Bone marrow (tissue), 2 donors: ENCODE data around the gene DNASE1L3.

ENCODE experiments used
- DNase-seq, 2 donors: peaks; one replicate each; lab custom pipeline; 2025; lab: John Stamatoyannopoulos, UW

DNASE1L3 gene

DNA sequence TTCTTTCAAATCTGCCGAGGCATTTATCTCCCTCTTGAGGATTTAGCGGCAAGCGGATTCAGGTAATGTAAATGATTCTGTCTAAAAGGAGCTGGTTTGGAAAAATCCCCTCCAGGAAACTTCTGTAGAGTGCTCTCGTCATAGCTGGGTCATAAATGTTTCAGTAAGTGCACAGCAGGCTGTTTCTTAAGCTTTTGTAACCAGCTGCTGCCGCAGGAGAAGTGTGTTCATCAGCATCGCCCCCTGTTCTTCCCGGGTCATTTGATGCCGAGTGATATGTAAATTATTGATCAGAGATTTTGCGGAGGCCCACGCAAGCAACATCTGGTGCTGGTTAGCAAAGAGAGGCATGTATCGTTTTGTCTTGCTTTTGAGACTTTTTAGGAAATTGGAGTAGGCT, 53.1 kb downstream of the DNASE1L3 start:
- DNase-seq, result no peak

DNA sequence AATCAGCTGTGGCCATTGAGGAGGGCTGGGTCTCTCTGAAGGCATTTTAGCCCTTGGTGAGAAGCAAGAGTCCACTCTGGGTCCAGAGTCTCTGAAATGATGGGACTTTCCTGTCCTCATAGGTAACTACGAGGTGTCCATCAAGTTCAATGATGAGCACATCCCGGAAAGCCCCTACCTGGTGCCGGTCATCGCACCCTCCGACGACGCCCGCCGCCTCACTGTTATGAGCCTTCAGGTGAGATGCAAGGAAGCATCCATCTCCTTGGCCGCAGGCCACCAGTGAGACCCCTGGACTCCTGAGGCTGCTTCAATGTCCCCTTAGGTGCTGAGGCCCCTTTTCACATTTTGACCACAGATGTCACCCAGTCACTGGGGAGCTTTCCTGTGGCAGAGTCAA, 54.9 kb downstream of the DNASE1L3 start:
- no peak for DNase-seq

DNA sequence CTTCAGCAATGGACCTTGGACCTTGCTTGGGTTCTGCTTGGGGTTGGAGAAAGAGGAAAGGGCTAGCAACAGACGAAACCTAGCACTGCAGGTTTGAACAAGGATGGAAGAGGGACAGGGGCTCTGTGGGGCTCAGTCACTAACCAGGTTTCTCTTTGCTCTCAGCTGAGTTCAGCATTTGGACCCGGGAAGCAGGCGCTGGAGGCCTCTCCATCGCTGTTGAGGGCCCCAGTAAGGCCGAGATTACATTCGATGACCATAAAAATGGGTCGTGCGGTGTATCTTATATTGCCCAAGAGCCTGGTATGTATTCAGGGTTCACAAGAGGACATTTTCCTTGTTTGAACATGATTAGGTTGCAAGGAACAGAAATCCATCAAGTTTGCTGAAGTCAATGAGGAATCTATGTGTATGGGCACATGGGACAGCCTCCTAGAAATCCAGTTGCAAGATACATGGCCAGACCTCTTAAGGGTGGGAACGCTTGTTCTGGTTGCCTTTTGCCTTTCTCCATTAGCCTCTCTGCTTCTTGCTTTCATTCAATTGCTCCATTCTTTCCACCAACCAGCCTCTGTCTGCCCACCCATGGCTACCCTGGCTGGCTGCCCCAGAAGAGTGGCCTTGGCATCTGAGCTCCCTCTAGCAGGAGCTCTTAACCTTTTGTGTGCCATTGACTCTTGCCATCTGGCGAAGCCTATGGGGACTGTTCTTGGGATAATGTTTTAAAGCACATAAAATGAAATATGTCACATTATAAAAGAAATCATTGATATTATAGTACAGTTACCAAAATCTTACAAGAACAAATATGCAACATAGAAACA, 55.9 kb downstream of the DNASE1L3 start:
- no peak for DNase-seq

DNA sequence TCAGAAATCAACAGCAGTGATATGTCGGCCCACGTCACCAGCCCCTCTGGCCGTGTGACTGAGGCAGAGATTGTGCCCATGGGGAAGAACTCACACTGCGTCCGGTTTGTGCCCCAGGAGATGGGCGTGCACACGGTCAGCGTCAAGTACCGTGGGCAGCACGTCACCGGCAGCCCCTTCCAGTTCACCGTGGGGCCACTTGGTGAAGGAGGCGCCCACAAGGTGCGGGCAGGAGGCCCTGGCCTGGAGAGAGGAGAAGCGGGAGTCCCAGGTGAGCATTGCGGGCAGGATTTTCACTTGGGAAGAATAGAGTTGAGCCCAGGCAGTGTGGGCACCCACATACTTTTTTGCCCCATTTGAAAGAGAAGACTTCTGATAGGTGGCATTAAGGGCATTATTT, 57.4 kb downstream of the DNASE1L3 start:
- no peak for DNase-seq

DNA sequence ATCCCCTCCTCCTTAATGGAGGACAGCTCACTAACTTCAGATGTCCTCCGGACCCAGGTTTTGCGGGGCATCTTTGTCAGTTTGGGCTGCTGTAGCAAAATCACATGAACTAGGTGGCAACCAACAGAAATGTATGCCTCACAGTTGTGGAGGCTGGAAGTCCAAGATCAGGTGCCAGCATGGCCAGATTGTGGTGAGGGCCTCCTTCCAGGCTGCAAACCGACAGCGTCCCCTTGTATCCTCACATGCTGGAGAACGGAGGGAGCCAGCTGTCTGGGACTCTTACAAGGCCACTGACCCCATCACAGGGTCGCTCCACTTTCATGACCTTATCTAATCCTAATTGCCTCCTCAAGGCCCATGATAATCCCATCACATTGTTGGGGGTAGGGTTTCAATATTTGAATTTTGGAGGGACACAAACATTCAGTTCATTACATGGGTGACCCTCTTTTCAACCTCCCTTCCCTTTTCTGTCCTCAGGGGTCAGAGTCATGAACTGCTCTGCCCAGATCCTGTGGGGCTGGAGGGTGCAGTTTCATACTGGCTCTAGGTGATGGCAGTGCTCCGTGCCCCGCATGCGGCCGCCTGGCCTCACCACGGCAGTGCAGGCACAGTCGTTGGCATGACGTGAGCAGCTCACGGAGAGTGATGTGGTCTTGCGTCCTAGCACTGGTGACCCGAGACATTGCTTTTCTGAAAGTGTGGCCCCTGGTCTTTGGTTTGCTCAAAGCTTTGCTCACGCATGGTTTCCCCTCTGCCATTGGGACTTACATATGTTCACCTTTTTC, 58.4 kb downstream of the DNASE1L3 start:
- DNase-seq, result no peak

DNA sequence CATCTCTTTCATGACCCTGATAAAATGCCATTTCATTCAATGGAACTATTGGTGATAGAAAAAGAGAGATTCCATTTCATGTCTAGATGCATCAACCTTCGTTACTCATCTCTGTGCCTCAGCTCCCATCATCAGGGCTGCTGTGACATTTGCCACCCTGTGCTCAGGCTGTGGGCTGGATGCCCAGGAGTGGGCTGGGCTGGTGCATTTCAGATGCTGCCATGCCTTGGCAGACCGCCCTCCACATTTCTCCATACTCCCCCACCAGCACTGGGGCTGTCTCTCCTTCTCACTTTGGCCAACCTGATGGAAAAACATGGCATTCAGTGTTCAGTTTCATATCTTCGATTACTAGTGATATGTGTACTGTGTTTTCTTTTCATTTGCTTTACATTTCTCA, 59.1 kb downstream of the DNASE1L3 start:
- DNase-seq, result no peak

DNA sequence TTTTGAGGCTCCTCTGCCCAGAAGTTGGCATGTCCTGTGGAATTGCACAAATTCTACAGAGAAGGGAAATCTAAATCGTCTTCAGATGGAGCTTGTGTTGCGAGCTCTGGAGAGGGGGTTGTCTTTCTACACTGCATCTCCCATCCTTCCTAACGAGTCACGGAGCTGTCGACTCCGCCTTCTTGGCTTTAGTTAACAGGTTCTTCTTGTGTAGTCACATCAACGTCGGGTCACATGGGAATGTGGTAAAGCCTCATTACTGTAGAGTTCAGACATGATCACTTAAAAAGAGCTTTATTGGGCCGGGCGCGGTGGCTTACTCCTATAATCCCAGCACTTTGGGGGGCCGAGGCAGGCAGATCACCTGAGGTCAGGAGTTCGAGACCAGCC, 60.0 kb downstream of the DNASE1L3 start:
- no peak for DNase-seq

DNA sequence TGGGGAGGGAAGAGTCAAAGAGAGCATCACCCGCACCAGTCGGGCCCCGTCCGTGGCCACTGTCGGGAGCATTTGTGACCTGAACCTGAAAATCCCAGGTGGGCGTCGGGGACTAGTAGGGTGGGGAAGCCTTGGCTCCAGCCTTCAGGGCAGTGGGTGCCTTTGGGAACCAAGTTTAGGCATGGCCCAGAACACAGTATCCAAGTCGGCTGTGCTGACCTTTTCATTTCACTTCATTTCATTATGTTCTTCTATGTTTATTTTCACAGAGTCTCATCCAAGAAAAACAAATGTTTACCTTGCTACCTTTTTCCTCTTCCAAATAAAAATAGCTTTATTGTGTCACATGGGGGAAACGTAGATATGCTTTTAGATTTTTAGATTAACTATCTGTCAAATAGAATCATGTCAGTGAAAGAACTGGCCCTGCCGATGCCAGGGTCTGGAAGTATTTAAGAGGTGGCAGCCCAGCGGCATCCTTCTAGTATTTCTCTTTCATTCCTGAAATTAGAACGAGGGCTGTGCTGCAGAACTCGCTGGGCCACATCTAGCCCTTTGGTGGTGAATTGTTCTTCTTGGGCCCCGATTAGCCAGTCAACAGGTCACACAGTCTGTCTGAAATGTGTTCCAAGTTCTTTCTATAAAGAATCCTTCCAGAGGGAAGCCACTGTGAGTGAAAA, 60.5 kb downstream of the DNASE1L3 start:
- no peak for DNase-seq

DNA sequence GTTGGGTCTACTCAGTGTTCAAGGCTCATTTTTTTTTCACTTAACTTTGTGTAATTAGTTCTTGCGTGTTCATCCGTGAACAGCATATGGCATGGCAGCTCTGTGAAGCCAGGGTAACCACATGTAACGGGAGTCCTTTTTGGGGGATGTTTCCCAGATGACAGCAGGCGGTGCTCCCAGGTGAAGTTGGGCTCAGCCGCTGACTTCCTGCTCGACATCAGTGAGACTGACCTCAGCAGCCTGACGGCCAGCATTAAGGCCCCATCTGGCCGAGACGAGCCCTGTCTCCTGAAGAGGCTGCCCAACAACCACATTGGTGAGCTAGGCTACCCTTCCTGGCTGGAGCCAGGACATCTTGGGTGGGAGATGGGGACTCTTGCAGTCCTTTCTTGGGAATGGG, 62.7 kb downstream of the DNASE1L3 start:
- DNase-seq, result no peak

DNA sequence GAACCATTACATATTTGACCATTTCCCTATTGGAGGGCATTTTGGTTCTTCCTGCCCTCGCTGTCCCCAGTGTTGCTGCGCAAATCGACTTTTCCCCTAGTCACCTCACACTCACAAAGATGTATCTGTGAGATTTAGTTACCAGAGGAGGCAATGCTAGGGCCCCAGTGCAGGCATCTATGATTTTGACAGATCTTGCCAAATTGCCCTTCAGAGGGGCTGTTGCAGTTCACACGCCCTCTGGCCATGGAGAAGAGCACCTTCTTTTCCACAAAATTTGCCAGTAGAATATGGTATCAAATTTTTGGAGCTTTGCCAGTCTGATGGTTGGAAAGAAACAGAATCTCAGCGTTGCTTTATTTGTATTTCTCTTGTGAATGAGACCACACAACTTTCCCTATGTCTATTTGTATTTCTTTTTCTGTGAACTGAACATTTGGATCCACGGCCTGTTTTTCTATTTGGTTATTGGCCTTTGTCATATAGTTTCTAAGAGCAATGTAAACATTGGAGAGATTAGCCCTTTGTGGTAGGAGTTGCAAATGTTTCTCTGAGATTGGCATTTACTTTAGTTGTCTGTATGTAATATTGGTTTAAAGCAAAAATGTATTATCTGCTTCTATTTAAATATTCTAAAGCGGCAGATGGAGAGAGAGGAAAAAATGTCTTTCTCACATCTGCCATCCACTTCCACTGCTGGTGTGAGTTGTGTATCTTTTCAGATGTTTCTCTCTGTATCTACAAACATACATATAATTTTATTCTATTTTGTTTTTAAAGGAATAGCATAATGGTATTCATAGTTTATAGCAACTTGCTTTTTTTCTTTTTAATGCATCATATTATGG, 66.1 kb downstream of the DNASE1L3 start:
- DNase-seq, result no peak

DNA sequence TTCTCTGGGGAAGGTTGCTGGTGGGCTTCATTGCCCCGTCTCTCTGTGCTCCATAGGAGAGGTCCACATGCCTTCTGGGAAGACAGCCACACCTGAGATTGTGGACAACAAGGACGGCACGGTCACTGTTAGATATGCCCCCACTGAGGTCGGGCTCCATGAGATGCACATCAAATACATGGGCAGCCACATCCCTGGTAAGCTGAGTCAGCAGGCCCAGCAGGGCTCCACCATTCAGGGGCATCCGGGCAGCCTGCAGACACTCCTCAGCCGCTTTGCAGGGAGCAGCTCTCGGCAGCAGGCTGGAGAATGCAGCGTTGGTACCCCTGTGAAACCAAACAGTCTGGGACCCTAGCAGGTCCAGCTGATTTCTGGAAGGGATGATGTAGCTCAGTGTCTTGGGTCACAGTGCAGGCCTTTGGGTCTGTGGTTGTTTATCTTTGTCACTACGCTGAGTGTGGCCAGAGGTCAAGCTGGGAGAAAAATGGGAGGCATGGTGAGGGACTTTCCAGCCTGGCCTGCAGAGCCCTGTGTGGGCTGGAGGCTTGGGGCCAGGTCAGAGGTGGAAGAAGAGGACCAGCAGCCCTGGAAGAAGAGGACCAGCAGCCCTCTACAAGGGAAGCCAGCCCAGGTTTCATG, 67.2 kb downstream of the DNASE1L3 start:
- no peak for DNase-seq
